Measurements from ENCODE around the gene CHADL. TPM values are rescaled to one million over a fixed set of nuclear protein-coding genes. Genes with fewer than 3 reads are reported as not detected.
A peak's percentile ranks its signal among the peaks of the same experiment; 100 is the strongest.

Gene CHADL
- total RNA-seq, 1 donor from 2014 or later: 0.43 TPM

GRCh38 chr22:41201141-41201540, 39.6 kb downstream of the CHADL start:
- H3K4me3 Mint-ChIP-seq (ENCODE audit: unreplicated experiment): no peak overlapping the region
- H3K36me3 Mint-ChIP-seq (ENCODE audit: unreplicated experiment): no peaks in the 10 kb centered on the region
- peaks cover 18% of the 10 kb centered on the region for H3K27me3 Mint-ChIP-seq (ENCODE audit: unreplicated experiment)
- H3K4me1 Mint-ChIP-seq (ENCODE audit: unreplicated experiment): peaks cover 26% of the 10 kb centered on the region
- no peak overlapping the region for H3K27ac Mint-ChIP-seq (ENCODE audit: unreplicated experiment)
- H3K9me3 Mint-ChIP-seq (ENCODE audit: unreplicated experiment): no peaks in the 10 kb centered on the region
- TF ChIP-seq CTCF (IDR thresholded peaks at IDR 0.05): no peak
- DNase-seq (ENCODE audit: extremely low spot score, unreplicated experiment): no peak

GRCh38 chr22:41198027-41198580, 42.6 kb downstream of the CHADL start:
- no peak for TF ChIP-seq CTCF (IDR thresholded peaks at IDR 0.05)
- H3K27ac Mint-ChIP-seq (ENCODE audit: unreplicated experiment): no peak overlapping the region
- H3K4me3 Mint-ChIP-seq (ENCODE audit: unreplicated experiment): peak overlapping the region; percentile 87
- peaks cover 10% of the 10 kb centered on the region for H3K27me3 Mint-ChIP-seq (ENCODE audit: unreplicated experiment)
- peaks cover 12% of the 10 kb centered on the region for H3K4me1 Mint-ChIP-seq (ENCODE audit: unreplicated experiment)
- no peaks in the 10 kb centered on the region for H3K36me3 Mint-ChIP-seq (ENCODE audit: unreplicated experiment)
- no peak for DNase-seq (ENCODE audit: extremely low spot score, unreplicated experiment)
- no peaks in the 10 kb centered on the region for H3K9me3 Mint-ChIP-seq (ENCODE audit: unreplicated experiment)

- Mint-ChIP-seq H3K36me3 (ENCODE audit: unreplicated experiment) (no peaks in the 10 kb centered on the region), H3K27me3 (ENCODE audit: unreplicated experiment) (peaks cover 10% of the 10 kb centered on the region), H3K27ac (ENCODE audit: unreplicated experiment) (no peak overlapping the region), H3K9me3 (ENCODE audit: unreplicated experiment) (no peaks in the 10 kb centered on the region), H3K4me3 (ENCODE audit: unreplicated experiment) (peak overlapping the region; percentile 87), H3K4me1 (ENCODE audit: unreplicated experiment) (peaks cover 12% of the 10 kb centered on the region)
- DNase-seq (ENCODE audit: extremely low spot score, unreplicated experiment): peak; percentile 89
- no peak for TF ChIP-seq CTCF (IDR thresholded peaks at IDR 0.05)
Observed at GRCh38 chr22:41197038-41197972, 43.4 kb downstream of the CHADL start.

GRCh38 chr22:41193829-41194228, 46.9 kb downstream of the CHADL start:
- no peak for DNase-seq (ENCODE audit: extremely low spot score, unreplicated experiment)
- no peaks in the 10 kb centered on the region for H3K9me3 Mint-ChIP-seq (ENCODE audit: unreplicated experiment)
- no peak overlapping the region for H3K27ac Mint-ChIP-seq (ENCODE audit: unreplicated experiment)
- no peaks in the 10 kb centered on the region for H3K36me3 Mint-ChIP-seq (ENCODE audit: unreplicated experiment)
- H3K4me1 Mint-ChIP-seq (ENCODE audit: unreplicated experiment): peaks cover 12% of the 10 kb centered on the region
- no peak for TF ChIP-seq CTCF (IDR thresholded peaks at IDR 0.05)
- no peaks in the 10 kb centered on the region for H3K27me3 Mint-ChIP-seq (ENCODE audit: unreplicated experiment)
- H3K4me3 Mint-ChIP-seq (ENCODE audit: unreplicated experiment): no peak overlapping the region

GRCh38 chr22:41191467-41191866, 49.3 kb downstream of the CHADL start:
- Mint-ChIP-seq H3K9me3 (ENCODE audit: unreplicated experiment) (no peaks in the 10 kb centered on the region), H3K27ac (ENCODE audit: unreplicated experiment) (no peak overlapping the region), H3K4me3 (ENCODE audit: unreplicated experiment) (no peak overlapping the region), H3K4me1 (ENCODE audit: unreplicated experiment) (no peaks in the 10 kb centered on the region), H3K27me3 (ENCODE audit: unreplicated experiment) (no peaks in the 10 kb centered on the region), H3K36me3 (ENCODE audit: unreplicated experiment) (no peaks in the 10 kb centered on the region)
- DNase-seq (ENCODE audit: extremely low spot score, unreplicated experiment): no peak
- no peak for TF ChIP-seq CTCF (IDR thresholded peaks at IDR 0.05)
